HCT116 (cell line): Measurements from ENCODE around the gene DENND5B. TPM values are rescaled to one million over a fixed set of nuclear protein-coding genes. Genes with fewer than 3 reads are reported as not detected.

ENCODE experiments used
- ATAC-seq: fragments of 200-7000 bp; cut with Tn5 transposase; 2 replicates; pipeline ENCODE4 v1.9.1; 2020; ENCODE audit warnings: mild to moderate bottlenecking, moderate library complexity
- BruUV-seq: library from RNA; stranded (reverse); fragments of 400-500 nt; replicated peaks from 2 replicates; lab custom pipeline; 2021; lab: Mats Ljungman, UMichigan
- CTCF ChIA-PET: fragments of 300-600 bp; sonication (Branson Sonifier 250); formaldehyde crosslinking; loops from one replicate; lab custom pipeline; 2021; ENCODE audit warnings: antibody characterized with exemption; lab: Charles Lee
- POLR2A ChIA-PET: fragments of 300-600, 350-600 bp; sonication (Branson Sonifier 250); formaldehyde crosslinking; loops from one replicate; lab custom pipeline; 2021; ENCODE audit warnings: antibody characterized with exemption; lab: Charles Lee
- RAD21 ChIA-PET, 2 experiments: fragments of 300-600 bp; sonication (Branson Sonifier 250); formaldehyde crosslinking; loops; one replicate each; lab custom pipeline; 2023; ENCODE audit warnings: low total read pairs in 2 of 2; ENCODE audit not compliant: uncharacterized antibody in 2 of 2, unreplicated experiment in 2 of 2, low non-redundant PET in 1 of 2; lab: Charles Lee
- DNase-seq: peaks from one replicate; pipeline ENCODE4 v3.0.0-alpha.2; 2010; ENCODE audit warnings: low read depth, low spot score
- H2AFZ ChIP-seq: fragments of 200-600 bp; shearing (Covaris generic), sonication (generic); 2 replicates; pipeline ENCODE4 v1.6.1; 2017; ENCODE audit warnings: low read depth, mixed run types, mixed read lengths, antibody characterized with exemption, low read length; ENCODE audit not compliant: poor library complexity, severe bottlenecking
- H3K27ac ChIP-seq: 2 replicates; pipeline ENCODE4 v1.5.1; 2012; ENCODE audit warnings: low read depth, low read length
- H3K27me3 ChIP-seq: fragments of 200-600 bp; sonication (generic); 2 replicates; pipeline ENCODE4 v1.6.1; 2016; ENCODE audit warnings: mixed run types, low read length, mixed read lengths; ENCODE audit not compliant: insufficient read depth
- H3K36me3 ChIP-seq, 2 experiments: fragments of 200-500 bp in 1 of 2; fragments of 200-600 bp in 1 of 2; sonication (Bioruptor generic) in 1 of 2; sonication (generic) in 1 of 2; 2 replicates each; pipeline versions ENCODE4 v1.5.1 to v1.6.1; 2014 to 2016; ENCODE audit warnings: low read length in 2 of 2, inconsistent platforms in 1 of 2, mixed read lengths in 1 of 2, mixed run types in 1 of 2; ENCODE audit not compliant: insufficient read depth in 2 of 2, control insufficient read depth in 1 of 2
- H3K4me1 ChIP-seq, 2 experiments: fragments of 200-600 bp in 1 of 2; sonication (generic) in 1 of 2; 2 replicates each; pipeline versions ENCODE4 v1.5.1 to v1.6.1; 2012 to 2017; ENCODE audit warnings: low read length in 2 of 2, inconsistent platforms in 1 of 2, mild to moderate bottlenecking in 1 of 2, mixed read lengths in 1 of 2, mixed run types in 1 of 2, moderate library complexity in 1 of 2; ENCODE audit not compliant: insufficient read depth in 2 of 2, control insufficient read depth in 1 of 2
- H3K4me2 ChIP-seq: fragments of 200-600 bp; sonication (generic); 2 replicates; pipeline ENCODE4 v1.6.1; 2017; ENCODE audit warnings: mixed run types, low read length, mixed read lengths
- H3K4me3 ChIP-seq, 2 experiments: fragments of 200-600 bp in 1 of 2; sonication (generic) in 1 of 2; replicated peaks in 1 of 2; 2 replicates each; pipeline ENCODE4 v1.5.1; 2011 to 2016; ENCODE audit warnings: low read length in 2 of 2, control low read depth in 1 of 2, low read depth in 1 of 2, mild to moderate bottlenecking in 1 of 2, mixed read lengths in 1 of 2, mixed run types in 1 of 2
- H3K79me2 ChIP-seq: fragments of 200-600 bp; sonication (generic); 2 replicates; pipeline ENCODE4 v1.6.1; 2017; ENCODE audit warnings: mild to moderate bottlenecking, mixed run types, low read length, moderate library complexity, mixed read lengths; ENCODE audit not compliant: insufficient read depth
- H3K9ac ChIP-seq: fragments of 200-600 bp; sonication (generic); 2 replicates; pipeline ENCODE4 v1.6.1; 2016; ENCODE audit warnings: low read length, mixed read lengths
- H3K9me2 ChIP-seq: fragments of 200-600 bp; sonication (generic), shearing (Covaris generic); 2 replicates; pipeline ENCODE4 v1.6.1; 2017; ENCODE audit warnings: mixed run types, mild to moderate bottlenecking, moderate library complexity; ENCODE audit not compliant: insufficient read depth
- H3K9me3 ChIP-seq, 2 experiments: fragments of 200-500 bp in 1 of 2; fragments of 200-600 bp in 1 of 2; sonication (Bioruptor generic) in 1 of 2; sonication (generic) in 1 of 2; 2 replicates each; pipeline ENCODE4 v1.6.1; 2014 to 2017; ENCODE audit warnings: low read length in 2 of 2, mixed read lengths in 2 of 2, inconsistent platforms in 1 of 2, low read depth in 1 of 2, mild to moderate bottlenecking in 1 of 2, mixed run types in 1 of 2, moderate library complexity in 1 of 2; ENCODE audit not compliant: control insufficient read depth in 1 of 2, insufficient read depth in 1 of 2
- H4K20me1 ChIP-seq: fragments of 200-600 bp; sonication (generic), shearing (Covaris generic); 2 replicates; pipeline ENCODE4 v1.6.1; 2017; ENCODE audit warnings: mixed run types, mild to moderate bottlenecking, moderate library complexity; ENCODE audit not compliant: insufficient read depth
- CBX3 ChIP-seq: IDR thresholded peaks from 2 replicates; pipeline ENCODE4 v1.6.1; 2012; ENCODE audit warnings: low read depth
- CEBPB ChIP-seq: IDR thresholded peaks from 2 replicates; pipeline ENCODE4 v1.6.1; 2012; ENCODE audit warnings: low read depth
- EGR1 ChIP-seq: IDR thresholded peaks from 2 replicates; pipeline ENCODE4 v1.6.1; 2012; ENCODE audit warnings: low read depth
- EZH2 ChIP-seq: fragments of 200-600 bp; sonication (generic); IDR thresholded peaks from 2 replicates; pipeline ENCODE4 v1.6.1; 2017; ENCODE audit warnings: antibody characterized with exemption, mixed run types
- EZH2phosphoT487 ChIP-seq: fragments of 200-600 bp; IDR thresholded peaks from 2 replicates; pipeline ENCODE4 v1.6.1; 2018; ENCODE audit warnings: antibody characterized with exemption, borderline replicate concordance
- JUND ChIP-seq: IDR thresholded peaks from 2 replicates; pipeline ENCODE4 v1.6.1; 2012
- POLR2A ChIP-seq: IDR thresholded peaks from 2 replicates; pipeline ENCODE4 v1.7.0; 2011; ENCODE audit warnings: borderline replicate concordance; ENCODE audit not compliant: insufficient read depth, insufficient read length; ENCODE audit errors: extremely low read depth
- POLR2AphosphoS5 ChIP-seq: IDR thresholded peaks from 2 replicates; pipeline ENCODE4 v1.6.1; 2011; ENCODE audit warnings: mild to moderate bottlenecking, low read depth, low read length, moderate library complexity
- RAD21 ChIP-seq: IDR thresholded peaks from 2 replicates; pipeline ENCODE4 v1.6.1; 2012; ENCODE audit warnings: low read depth, mild to moderate bottlenecking
- SIN3A ChIP-seq: IDR thresholded peaks from 2 replicates; pipeline ENCODE4 v1.6.1; 2012; ENCODE audit warnings: low read depth
- SRF ChIP-seq: IDR thresholded peaks from 2 replicates; pipeline ENCODE4 v1.6.1; 2012; ENCODE audit warnings: low read depth
- YY1 ChIP-seq: IDR thresholded peaks from 2 replicates; pipeline ENCODE4 v1.6.1; 2011; ENCODE audit warnings: low read length, low read depth, moderate library complexity, mild to moderate bottlenecking; ENCODE audit not compliant: insufficient replicate concordance; ENCODE audit errors: extremely low read depth
- ZFX ChIP-seq: fragments of 450-650 bp; IDR thresholded peaks from 2 replicates; pipeline ENCODE4 v1.6.1; 2017
- ZNF274 ChIP-seq: fragments of 200-500 bp; sonication (Bioruptor generic); IDR thresholded peaks from 2 replicates; pipeline ENCODE4 v1.6.1; 2014; ENCODE audit warnings: mild to moderate bottlenecking, low read depth, low read length, inconsistent platforms
- intact Hi-C: fragments of 100-400 bp; cut with micrococcal nuclease; formaldehyde crosslinking; loops from 2 replicates; pipeline ENCODE4 v1.10.0; 2022
- total RNA-seq: library from RNA; stranded (reverse); gene quantifications from one replicate; pipeline ENCODE4 v1.2.1, GENCODE V29; 2021; ENCODE audit not compliant: unreplicated experiment
- TF ChIP-seq, protein P1 (sequence below): IDR thresholded peaks from 2 replicates; pipeline ENCODE4 v1.6.1; 2012
- TF ChIP-seq, protein P2 (sequence below): IDR thresholded peaks from 2 replicates; pipeline ENCODE4 v1.6.1; 2012
- TF ChIP-seq, protein P3 (sequence below): IDR thresholded peaks from 2 replicates; pipeline ENCODE4 v1.6.1; 2012; ENCODE audit warnings: low read depth
- TF ChIP-seq, protein P4 (sequence below): IDR thresholded peaks from 2 replicates; pipeline ENCODE4 v1.6.1; 2011; ENCODE audit warnings: mild to moderate bottlenecking, low read length, moderate library complexity; ENCODE audit not compliant: insufficient replicate concordance; ENCODE audit errors: extremely low read depth

Gene DENND5B
- total RNA-seq, 1 experiment from 2014 or later = 19.2 TPM

DNA sequence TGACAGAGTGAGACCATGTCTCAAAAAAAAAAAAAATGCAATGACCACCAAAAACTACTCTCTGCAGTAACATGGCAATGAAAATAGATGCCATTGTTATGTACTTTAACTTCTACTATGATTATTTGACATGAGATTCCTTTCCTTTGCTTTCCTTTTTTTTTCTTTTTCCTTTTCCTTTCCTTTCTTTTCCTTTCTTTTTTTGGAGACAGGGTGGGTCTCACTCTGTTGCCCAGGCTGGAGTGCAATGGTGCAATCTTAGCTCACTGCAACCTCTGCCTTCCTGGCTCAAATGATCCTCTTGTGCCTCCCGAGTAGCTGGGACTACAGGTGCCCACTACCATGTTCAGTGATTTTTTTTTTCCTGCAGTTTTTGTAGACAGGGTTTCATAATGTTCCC is 43.7 kb upstream of the DENND5B start (continued):
- TF ChIP-seq RAD21 (no peak), CEBPB (no peak), YY1 (no peak), ZFX (no peak)
- TF ChIP-seq, protein P1, sequence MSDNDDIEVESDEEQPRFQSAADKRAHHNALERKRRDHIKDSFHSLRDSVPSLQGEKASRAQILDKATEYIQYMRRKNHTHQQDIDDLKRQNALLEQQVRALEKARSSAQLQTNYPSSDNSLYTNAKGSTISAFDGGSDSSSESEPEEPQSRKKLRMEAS = no peak

DNA sequence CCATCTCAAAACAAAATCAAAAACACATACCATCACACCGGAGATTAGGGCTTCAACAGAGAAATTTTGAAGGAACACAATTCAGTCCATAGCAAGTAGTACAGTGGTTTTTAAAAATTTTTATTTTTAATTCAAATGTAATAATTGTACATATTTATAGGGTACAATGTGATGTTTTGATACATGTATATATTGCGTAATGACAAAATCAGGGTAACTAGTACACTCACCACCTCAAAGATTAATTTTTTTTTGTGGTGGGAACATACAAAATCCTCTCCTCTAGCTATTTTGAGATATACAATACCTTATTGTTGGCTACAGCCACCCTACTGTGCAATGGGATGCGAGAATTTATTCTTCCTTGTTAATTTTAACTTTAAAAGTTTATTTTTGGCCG is 42.5 kb upstream of the DENND5B start:
- intact Hi-C loops = loop anchor here (10.0 kb wide), 1 partner anchor 789 kb away; no protein-coding TSS in a partner anchor
- TF ChIP-seq SIN3A = no peak
- no peak for TF ChIP-seq EZH2phosphoT487
- no peak for TF ChIP-seq CEBPB
- no peak for TF ChIP-seq ZNF274
- TF ChIP-seq, protein P2, sequence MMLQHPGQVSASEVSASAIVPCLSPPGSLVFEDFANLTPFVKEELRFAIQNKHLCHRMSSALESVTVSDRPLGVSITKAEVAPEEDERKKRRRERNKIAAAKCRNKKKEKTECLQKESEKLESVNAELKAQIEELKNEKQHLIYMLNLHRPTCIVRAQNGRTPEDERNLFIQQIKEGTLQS = no peak
- TF ChIP-seq, protein P1 = no peak
- TF ChIP-seq POLR2A = no peak
- TF ChIP-seq, protein P3, sequence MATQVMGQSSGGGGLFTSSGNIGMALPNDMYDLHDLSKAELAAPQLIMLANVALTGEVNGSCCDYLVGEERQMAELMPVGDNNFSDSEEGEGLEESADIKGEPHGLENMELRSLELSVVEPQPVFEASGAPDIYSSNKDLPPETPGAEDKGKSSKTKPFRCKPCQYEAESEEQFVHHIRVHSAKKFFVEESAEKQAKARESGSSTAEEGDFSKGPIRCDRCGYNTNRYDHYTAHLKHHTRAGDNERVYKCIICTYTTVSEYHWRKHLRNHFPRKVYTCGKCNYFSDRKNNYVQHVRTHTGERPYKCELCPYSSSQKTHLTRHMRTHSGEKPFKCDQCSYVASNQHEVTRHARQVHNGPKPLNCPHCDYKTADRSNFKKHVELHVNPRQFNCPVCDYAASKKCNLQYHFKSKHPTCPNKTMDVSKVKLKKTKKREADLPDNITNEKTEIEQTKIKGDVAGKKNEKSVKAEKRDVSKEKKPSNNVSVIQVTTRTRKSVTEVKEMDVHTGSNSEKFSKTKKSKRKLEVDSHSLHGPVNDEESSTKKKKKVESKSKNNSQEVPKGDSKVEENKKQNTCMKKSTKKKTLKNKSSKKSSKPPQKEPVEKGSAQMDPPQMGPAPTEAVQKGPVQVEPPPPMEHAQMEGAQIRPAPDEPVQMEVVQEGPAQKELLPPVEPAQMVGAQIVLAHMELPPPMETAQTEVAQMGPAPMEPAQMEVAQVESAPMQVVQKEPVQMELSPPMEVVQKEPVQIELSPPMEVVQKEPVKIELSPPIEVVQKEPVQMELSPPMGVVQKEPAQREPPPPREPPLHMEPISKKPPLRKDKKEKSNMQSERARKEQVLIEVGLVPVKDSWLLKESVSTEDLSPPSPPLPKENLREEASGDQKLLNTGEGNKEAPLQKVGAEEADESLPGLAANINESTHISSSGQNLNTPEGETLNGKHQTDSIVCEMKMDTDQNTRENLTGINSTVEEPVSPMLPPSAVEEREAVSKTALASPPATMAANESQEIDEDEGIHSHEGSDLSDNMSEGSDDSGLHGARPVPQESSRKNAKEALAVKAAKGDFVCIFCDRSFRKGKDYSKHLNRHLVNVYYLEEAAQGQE = no peak
- TF ChIP-seq ZFX = no peak
- no peak for TF ChIP-seq CBX3
- no peak for TF ChIP-seq EGR1
- TF ChIP-seq SRF = no peak
- no peak for TF ChIP-seq EZH2
- TF ChIP-seq JUND = no peak
- TF ChIP-seq RAD21 = no peak
- TF ChIP-seq, protein P4, sequence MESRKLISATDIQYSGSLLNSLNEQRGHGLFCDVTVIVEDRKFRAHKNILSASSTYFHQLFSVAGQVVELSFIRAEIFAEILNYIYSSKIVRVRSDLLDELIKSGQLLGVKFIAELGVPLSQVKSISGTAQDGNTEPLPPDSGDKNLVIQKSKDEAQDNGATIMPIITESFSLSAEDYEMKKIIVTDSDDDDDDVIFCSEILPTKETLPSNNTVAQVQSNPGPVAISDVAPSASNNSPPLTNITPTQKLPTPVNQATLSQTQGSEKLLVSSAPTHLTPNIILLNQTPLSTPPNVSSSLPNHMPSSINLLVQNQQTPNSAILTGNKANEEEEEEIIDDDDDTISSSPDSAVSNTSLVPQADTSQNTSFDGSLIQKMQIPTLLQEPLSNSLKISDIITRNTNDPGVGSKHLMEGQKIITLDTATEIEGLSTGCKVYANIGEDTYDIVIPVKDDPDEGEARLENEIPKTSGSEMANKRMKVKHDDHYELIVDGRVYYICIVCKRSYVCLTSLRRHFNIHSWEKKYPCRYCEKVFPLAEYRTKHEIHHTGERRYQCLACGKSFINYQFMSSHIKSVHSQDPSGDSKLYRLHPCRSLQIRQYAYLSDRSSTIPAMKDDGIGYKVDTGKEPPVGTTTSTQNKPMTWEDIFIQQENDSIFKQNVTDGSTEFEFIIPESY = no peak
- no peak for TF ChIP-seq POLR2AphosphoS5

More for the DNA sequence above, 42.5 kb upstream of the DENND5B start:
- Histone ChIP-seq H3K79me2 (no peaks in the 10 kb centered on the region), H3K27ac (no peak overlapping the region), H3K4me2 (no peak overlapping the region), H3K9ac (no peak overlapping the region), H3K27me3 (no peaks in the 10 kb centered on the region), H2AFZ (no peak overlapping the region), H3K9me3 (no peaks in the 10 kb centered on the region), H3K4me3 (no peak overlapping the region), H3K4me1 (peaks cover 2 to 8% of the 10 kb centered on the region in 2 experiments; a peak in 1 of 4 replicates), H4K20me1 (no peaks in the 10 kb centered on the region), H3K36me3 (no peaks in the 10 kb centered on the region), H3K9me2 (no peaks in the 10 kb centered on the region)
- no TSS peak for BruUV-seq
- ChIA-PET POLR2A (no interaction called here), CTCF (interaction anchor here (1.6 to 3.2 kb wide), 2 partner anchors 230 kb away, joined by 7 to 54 read pairs; no protein-coding TSS in a partner anchor), RAD21 (no interaction called here)
- DNase-seq (no peak), ATAC-seq (no peak)
